Hematopoietic multipotent progenitor cell treated with erythropoietin and hydrocortisone succinate and interleukin-3 and kit ligand, for 8 days (in vitro differentiated cells): ENCODE results near the gene TMBIM1.
"Not testable (repeated sequence)": the region's sequence is repeated elsewhere in the genome, so short reads cannot be mapped to it uniquely, and the experiment has no call there.

Source experiments
- DNase-seq: peaks from one replicate; pipeline ENCODE4 v3.0.0-alpha.2; 2015

The TMBIM1 gene

DNA sequence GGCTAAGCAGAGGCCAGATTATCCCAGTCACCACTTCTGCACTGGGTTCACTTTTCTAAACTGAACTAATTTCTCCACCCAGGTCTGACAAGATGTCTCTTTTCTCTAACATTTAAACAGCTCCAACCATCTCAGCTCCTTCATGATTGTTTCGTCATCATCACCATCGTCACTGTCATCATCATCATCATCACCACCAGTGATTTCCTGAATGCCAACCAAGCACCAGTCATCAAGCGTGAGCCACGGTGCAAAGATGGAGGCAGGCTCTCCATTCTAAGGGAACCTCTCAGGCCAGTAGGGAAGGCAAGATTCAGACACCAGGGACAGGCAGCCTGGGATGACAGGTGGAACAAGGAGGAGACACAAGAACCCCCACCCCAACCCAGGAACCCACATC, 25.5 kb upstream of the TMBIM1 start:
- no peak for DNase-seq

DNA sequence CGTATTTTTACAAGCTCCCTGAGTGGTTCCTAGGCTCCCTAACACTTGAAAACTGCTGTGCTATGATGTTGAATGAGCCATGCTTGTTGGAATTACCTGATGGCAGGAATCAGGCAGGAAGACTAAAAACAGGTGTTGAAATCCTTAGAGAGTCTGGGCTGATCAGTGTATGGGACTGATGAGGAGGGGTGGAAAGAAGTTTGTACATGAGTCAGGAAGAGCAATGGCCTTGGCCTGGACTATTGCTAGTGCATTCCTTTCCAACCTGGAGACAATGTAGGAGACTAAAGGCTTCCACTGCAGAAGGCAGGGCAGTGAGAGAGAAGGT, 25.0 kb upstream of the TMBIM1 start:
- DNase-seq = no peak

DNA sequence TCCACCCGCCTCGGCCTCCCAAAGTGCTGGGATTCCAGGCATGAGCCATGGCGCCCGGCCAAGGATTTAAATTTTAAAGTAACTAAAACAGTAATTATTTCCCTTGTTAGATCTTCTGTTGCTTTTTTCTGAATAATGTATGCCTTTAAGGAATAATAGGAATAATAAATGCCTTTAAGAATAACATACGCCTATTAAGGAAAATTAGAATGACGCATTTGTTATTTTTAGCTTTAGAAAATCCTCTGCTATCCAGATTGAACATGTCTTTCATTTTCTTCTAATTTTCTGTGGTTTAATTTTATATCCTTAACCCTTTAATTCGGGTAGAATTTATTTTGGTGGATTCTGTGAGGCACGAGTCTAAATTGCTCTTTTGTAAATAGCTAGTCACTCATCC, 23.1 kb upstream of the TMBIM1 start:
- no peak for DNase-seq

DNA sequence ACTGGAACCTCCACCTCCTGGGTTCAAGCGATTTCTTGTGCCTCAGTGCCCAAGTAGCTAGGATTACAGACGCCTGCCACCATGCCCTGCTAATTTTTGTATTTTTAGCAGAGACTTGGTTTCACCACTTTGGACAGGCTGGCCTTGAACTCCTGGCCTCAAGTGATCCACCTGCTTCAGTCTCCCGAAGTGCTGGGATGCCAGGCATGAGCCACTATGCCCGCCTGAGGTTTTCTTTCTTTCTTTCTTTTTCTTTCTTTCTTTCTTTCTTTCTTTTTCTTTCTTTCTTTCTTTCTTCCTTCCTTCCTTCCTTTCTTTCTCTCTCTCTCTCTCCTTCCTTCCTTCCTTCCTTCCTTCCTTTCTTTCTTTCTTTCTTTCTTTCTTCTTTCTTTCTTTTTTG, 22.5 kb upstream of the TMBIM1 start:
- DNase-seq = not testable (repeated sequence)

DNA sequence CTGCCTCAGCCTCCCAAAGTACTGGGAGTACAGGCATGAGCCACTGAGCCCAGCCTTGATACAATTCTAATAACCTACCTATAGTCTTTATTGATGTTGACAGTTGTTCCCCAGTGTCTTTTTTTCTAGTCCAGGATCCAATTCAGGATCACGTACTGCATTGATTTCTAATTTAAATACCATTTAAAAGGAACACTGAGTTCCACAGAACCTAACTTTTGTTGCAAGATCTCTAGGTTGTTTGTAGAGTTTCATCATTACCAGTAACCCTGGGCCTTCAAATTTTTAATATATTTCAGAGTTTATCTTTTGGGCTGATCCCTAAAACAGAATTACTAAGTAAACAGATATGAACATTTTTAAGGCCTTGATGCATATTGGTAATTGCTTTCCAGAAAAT, 21.1 kb upstream of the TMBIM1 start:
- no peak for DNase-seq

DNA sequence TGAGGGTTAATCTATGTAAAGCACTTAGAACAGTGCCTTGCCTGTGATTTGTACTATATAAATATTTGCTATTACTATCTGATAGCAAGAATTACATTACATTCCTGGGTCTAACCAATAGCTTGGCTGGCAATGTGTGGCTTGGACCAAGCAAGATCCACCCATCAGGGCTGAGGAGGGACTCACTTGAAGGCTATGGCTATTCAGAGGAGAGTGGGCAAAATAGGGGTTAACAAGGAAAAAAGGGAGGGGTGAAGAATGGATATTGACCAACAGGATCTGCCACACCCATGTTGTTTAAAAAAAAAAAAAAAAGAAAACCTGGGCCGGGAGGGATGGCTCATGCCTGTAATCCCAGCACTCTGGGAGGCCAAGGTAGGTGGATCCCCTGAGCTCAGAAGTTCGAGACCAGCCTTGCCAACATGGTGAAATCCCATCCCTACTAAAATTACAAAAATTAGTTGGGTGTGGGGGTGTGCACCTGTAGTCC, 20.0 kb upstream of the TMBIM1 start:
- no peak for DNase-seq

DNA sequence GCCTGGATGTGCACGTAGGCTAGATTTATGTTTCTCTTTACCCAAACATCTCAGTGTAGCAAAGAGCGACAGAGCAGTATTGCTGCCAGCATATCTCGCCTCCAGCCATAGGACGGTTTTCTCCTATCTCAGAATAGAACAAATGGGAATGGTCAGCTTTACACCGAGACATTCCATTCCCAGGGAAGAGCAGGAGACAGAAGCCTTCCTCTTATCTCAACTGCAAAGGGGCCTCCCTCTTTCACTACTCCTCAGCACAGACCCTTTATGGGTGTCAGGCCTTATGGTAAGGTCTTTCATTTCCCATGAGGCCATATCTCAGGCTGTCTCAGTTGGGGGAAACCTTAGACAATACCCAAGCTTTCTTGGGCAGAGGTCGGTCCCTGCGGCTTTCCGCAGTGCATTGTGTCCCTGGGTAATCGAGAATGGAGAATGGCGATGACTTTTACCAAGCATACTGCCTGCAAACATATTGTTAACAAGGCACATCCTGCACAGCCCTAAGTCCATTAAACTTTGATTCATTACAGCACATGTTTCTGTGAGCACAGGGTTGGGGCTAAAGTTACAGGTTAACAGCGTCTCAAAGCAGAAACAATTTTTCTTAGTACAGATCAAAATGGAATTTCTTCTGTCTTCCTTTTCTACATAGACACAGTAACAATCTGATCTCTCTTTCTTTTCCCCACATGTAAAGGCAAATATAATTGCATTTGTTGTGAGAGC, 19.4 kb upstream of the TMBIM1 start:
- DNase-seq = not testable (repeated sequence)

DNA sequence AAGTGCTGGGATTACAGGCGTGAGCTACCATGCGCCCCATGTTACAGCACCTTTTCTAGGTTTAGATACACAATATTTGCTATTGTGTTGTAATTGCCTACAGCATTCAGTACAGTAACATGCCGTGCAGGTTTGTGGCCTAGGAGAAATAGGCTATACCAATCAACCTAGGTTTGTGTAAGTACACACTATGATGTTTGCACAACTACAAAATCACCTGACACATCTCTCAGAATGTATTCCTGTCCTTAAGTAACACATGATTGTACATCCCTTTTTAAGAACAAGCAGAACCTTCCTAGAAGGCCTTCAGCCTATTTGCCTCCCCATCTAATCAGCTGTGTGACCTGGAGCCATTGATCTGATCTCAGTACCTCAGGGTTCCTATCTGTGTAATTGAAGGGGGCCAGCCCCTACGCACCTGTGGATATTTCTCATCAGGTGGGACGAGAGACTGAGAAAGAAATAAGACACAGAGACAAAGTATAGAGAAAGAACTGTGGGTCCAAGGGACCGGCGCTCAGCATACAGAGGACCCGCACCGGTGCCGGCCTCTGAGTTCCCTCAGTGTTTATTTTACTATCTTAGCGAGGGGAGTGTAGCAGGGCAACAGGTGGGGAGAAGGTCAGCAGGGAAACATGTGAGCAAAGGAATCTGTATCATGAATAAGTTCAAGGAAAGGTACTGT, 18.7 kb upstream of the TMBIM1 start:
- no peak for DNase-seq

DNA sequence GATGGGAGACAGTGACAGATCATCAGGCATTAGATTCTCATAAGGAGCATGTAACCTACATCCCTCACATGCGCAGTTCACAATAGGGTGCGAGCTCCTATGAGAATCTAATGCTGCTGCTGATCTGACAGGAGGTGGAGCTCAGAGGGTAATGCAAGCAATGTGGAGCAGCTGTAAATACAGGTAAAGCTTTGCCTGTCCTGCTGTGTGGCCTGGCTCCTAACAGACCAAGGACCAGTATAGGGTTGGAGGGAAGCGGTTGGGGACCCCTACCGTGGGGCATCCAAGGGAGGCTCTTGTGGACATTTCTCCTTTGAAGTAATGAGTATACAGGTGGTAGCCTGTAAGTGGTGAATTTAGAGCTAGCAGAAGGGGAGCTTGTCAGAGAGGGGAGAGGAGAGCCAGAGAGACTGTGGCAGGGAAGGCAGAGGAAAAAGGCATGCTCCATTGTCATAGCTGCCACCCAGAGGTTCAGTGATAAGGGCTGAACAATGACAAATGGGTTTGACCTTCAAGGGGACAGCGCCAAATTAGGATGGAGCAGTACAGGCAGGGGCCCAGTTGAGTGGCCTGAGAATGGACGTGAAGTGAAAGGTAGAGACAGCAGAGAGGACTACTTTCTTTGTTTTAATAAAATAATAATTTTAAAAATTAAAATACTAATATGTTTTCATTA, 15.2 kb upstream of the TMBIM1 start:
- DNase-seq = no peak

DNA sequence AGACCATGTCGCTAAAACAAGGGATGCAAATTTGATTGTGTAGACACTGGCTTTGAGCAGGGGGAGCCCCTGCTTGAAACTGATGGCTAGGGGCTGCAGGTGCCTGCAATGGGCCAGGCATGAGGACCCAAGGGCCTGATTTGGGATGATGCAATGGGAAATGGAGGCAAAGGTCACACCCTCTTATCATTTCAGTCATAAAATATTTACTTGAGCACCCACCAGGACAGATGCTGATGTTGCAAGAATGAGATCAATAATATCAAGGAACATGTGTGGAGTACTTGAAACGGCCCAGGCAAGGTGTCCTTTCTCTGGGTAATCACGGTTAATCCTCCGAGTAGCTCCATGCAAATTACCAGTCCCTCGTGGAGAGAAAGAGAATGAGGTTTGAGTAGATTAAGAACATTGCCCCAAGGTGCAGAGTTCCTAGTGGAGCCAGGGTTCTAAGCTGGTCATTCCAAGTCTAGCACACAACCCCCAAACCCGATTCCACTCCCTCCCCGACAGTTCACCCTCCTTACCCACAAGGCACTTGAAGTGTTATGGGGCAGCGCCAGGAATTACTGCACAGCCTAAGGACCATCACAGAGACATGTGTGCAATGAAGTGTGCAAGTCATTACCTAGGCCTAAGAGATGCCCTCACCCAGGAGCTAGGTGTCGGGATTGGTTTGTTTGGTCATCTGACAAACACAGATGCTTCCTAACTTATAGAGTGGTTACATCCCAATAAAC, 14.0 kb upstream of the TMBIM1 start:
- DNase-seq = no peak

DNA sequence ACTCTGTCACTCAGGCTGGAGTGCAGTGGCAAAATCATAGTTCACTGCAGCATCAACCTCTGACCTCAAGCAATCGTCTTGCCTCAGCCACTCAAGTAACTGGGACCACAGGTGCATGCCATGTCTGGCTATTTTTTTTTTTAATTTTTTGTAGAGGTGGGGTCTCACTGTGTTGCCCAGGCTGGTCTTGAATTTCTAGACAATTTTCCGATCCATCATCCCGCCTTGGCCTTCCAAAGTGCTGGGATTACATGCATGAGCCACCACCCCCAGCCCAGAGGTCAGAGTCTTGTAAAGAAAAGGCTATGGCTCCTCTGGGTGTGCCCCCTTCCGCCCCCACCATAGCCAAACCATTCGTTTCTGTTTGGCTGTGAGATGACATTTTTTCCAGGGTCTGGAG, 13.1 kb upstream of the TMBIM1 start:
- no peak for DNase-seq

DNA sequence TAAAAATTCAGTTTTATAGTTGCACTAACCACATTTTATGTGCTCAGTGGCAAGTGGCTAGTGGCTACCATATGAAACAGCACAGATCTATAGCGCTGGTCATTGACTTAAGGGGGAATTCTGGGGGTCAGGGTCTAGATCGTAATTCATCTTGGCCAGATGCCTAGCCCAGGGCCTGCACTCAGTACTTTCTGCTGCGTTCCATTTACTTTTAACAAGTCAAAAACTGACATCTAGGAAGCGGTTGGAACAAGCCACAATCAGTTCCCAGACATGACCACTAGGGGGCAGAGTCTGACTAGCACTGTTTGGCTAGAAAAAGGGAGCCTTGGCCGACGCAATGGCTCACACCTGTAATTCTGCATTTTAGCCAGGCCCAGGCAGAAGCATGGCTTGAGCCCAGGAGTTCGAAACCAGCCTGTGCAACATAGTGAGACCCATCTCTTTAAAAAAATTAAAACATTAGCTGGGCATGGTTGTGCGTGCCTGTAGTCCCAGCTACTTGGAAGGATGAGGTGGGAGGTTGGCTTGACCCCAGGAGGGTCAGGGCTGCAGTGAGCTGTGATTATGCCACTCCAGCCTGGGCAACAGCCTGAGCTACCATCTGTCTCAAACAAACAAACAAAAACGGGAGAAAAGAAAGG, 9.0 kb upstream of the TMBIM1 start:
- peak; percentile 94 for DNase-seq

DNA sequence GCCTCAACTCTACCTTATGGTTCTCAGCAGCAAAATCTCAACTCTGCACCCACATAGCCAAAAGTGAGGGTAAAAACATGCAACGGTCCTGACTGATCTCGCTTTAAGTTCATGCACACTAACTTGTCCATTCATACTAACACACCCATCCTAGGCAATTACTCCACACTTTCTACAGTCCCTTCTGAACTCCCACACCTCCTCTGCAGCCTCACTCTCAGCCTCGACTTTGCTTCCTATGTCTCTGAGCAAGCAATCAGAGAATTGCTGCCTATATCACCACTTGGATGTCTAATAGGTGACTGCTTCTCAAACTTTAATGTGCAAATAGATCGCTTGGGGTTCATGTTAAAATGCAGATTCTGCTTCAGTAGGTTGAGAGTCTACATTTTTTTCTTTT, 7.8 kb upstream of the TMBIM1 start:
- DNase-seq = no peak

DNA sequence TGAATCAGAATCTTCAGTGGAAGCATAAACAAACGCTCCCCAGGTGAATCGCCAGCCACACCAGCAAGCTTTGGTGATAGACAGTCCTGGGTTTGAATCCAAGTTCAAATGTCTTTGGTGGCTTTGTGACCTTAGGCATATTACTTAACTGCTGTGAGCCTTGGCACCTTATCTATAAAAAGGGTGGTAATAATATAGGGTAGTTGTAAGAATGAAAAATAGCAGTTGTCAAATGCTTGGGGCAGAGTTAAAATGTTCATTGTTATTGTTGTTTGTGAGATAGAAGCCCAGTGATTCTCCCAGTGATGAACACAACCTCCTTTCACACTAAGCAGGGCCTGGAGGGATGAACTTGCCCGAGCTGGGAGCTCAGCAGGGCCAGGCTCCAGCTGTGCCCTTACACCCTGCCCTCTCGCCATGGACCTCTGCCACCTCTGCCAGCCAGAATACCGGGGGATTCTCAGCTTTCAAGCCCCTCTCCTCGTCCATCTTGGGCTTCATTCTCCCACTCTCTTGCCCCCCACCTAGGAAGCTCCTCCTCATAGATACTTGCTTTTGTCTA, 6.1 kb upstream of the TMBIM1 start:
- DNase-seq = no peak

DNA sequence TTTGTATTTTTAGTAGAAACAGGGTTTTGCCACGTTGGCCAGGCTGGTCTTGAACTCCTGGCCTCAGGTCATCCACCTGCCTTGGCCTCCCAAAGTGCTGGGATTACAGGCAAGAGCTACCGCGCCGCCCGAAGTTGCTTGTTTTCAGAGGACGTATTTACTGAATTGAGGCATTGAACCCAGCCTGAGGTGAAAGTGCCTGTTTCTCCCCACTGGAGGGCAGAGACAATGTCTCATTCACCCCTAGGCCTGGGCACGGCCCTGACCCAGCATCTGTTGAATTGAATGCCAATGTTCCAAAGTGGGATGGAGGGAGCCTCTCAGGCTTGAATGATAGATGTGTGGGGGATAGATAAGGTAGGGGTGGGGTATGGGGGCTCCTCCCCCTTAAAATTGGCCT, 4.5 kb upstream of the TMBIM1 start:
- peak; percentile 63 for DNase-seq

DNA sequence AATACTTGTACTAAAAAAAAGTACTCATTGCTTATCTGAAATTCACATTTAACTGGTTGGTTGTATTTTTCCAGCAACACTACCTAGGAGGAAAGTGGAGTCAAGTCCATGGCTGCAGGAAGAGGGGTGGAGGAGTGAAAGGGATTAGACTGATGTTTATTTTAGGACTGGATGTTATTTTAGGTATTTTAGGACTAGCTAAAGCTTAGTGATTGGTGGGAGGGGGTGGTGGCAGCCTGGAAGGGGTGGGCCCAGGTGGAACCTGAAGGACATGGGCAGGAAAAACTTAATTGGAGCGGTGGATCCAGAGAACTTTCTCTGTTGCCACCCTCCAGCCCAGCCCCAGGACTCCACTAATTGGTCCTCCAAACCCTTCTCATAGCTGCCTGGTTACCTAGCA, 3.9 kb upstream of the TMBIM1 start:
- DNase-seq = no peak

DNA sequence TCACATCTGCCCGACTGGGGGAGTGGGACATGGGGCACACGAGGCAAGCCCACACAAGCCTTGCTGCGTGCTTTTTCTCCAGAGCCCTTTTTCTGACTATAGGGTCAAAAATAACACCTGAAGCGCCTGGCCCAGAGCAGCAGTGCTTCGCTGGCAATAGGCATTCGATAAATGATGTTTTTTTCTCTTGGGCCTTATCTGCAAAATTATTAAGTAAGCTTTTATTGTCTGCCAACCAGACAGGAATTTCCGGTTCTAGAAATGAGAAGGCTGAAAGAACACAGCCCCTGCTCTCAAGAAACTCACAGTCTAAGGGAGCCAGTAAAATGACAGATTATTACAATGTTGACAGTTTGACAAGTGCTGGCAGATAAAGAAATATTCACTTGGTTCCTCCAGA, 2.7 kb upstream of the TMBIM1 start:
- no peak for DNase-seq

DNA sequence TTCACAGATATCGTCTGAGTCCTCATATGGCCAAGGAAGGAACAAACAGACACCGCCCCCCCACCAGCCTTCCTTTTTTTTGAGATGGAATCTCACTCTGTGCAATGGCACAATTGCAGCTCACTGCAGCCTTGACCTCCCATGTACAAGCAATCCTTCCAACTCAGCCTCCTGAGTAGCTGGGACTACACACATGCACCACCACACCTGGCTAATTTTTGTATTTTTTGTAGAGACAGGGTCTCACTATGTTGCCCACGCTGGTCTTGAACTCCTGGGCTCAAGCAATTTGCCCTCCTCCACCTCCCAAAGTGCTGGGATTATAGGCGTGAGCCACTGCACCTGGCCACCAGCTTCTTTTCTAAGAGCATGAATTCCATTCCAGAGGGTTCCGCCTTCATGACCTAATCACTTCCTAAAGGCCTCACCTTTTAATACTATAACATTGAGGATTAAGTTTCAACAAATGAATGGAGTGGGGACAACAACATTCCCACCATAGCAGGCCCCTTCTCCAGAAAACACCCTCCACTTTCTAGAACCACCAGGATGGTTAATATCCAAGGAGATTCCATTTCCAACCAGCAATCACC, 2.2 kb upstream of the TMBIM1 start:
- no peak for DNase-seq

DNA sequence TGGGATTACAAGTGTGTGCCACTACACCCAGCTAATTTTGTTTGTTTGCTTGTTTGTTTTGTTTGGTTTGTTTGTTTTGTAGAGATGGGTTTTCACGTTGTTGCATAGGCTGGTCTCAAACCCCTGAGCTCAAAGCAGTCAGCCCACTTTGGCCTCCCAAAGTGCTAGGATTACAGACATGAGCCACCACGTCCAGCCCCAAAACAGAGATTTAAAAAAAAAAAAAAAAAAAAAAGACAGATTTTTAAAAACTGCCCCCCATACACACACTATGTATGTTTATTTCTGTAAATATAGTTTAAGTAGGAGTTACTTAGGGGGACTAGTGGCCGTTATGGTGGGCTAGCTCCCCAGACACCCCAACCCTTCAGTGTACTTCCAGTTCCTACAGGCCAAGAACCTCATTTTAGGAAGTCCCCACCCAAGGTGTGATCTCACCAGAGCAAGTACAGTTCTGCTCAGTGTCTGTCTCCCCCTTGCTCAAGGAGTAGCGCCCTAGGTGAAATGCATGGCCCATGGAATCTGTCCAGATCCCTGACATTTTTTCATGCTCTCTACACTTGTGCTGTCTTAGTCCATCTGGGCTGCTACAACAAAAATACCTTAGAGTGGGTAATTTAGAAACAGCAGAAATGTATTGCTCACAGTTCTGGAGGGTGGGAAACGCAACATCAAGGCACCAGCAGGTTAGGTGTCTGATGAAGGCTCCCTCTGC, 1.6 kb upstream of the TMBIM1 start:
- DNase-seq = no peak

DNA sequence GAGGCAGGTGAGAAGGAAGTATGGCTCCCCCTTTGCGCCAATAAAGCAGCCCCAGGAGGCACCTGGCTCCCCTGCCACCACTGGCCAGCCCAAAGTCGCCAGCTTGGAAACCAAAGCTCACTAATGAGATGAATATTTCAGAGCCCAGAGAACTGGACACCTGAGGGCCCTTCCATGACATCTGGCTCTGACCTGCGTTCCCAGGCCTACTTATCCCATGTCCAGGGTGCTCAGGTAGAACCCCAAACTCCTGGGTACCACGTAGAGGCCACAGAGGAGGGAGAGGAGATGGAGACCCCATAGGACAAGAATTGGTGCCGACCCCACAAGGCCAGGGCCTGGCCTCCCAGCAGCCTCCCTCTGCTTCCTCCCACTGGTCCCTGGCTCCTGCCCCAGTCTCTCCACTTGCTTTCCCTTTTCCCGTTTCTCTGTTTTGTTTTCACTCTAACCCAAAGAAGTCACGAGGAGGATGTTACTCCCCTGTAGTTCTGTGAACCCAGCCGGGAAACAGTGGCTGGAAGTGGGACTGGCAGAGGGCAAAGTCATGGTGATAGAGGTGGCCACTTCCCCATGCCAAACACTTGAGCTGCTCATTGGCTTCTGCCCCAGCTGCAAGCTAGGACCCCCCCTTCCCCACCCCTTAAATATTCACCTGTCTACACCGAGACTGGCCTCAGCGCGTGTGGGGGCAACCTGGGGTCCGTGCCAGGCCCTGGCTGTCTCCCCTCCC, 820 bp downstream of the TMBIM1 start:
- peak; percentile 39 for DNase-seq
